ENCODE results near the gene EIF5B. TPM values are rescaled to one million over a fixed set of nuclear protein-coding genes. Genes with fewer than 3 reads are reported as not detected.
A peak's percentile ranks its signal among the peaks of the same experiment; 100 is the strongest.

Gene EIF5B
- total RNA-seq, 1 donor from 2014 or later: 26.8 TPM

GRCh38 chr2:99399063-99399462, 61.9 kb downstream of the EIF5B start:
- Mint-ChIP-seq H3K4me3 (no peak overlapping the region), H3K27me3 (ENCODE audit: insufficient read depth, low read depth) (peaks cover 2% of the 10 kb centered on the region), H3K4me1 (peaks cover 15% of the 10 kb centered on the region), H3K9me3 (no peaks in the 10 kb centered on the region), H3K27ac (no peak overlapping the region), H3K36me3 (peaks cover 38% of the 10 kb centered on the region)
- H3K79me2 ChIP-seq (ENCODE audit: low read depth): no peaks in the 10 kb centered on the region
- peaks cover 15% of the 10 kb centered on the region for H3F3A ChIP-seq (ENCODE audit: low read depth)
- H3K9ac ChIP-seq: no peak overlapping the region
- peaks cover 23% of the 10 kb centered on the region for H3K36me3 ChIP-seq
- DNase-seq (ENCODE audit: low spot score): no peak
- H3K27me3 ChIP-seq: no peaks in the 10 kb centered on the region
- no peak overlapping the region for H3K4me3 ChIP-seq
- H3K4me2 ChIP-seq: no peak overlapping the region
- H2AFZ ChIP-seq (replicated peaks): no peak overlapping the region
- H3K9me3 ChIP-seq (ENCODE audit: low read depth): no peaks in the 10 kb centered on the region
- H3K27ac ChIP-seq: no peak overlapping the region
- no peaks in the 10 kb centered on the region for H3K4me1 ChIP-seq
- no peak for TF ChIP-seq EZH2 (IDR thresholded peaks at IDR 0.05)
- no peak for TF ChIP-seq EZH2phosphoT487 (IDR thresholded peaks at IDR 0.05)
- H4K20me1 ChIP-seq (ENCODE audit: low read depth): peaks cover 16% of the 10 kb centered on the region

GRCh38 chr2:99399795-99400194, 62.6 kb downstream of the EIF5B start:
- no peak overlapping the region for H3K4me3 Mint-ChIP-seq
- H3K79me2 ChIP-seq (ENCODE audit: low read depth): no peaks in the 10 kb centered on the region
- DNase-seq (ENCODE audit: low spot score): no peak
- no peak overlapping the region for H2AFZ ChIP-seq (replicated peaks)
- no peak overlapping the region for H3K27ac Mint-ChIP-seq
- no peaks in the 10 kb centered on the region for H3K9me3 ChIP-seq (ENCODE audit: low read depth)
- H4K20me1 ChIP-seq (ENCODE audit: low read depth): peaks cover 19% of the 10 kb centered on the region
- no peak overlapping the region for H3K4me3 ChIP-seq
- H3K9ac ChIP-seq: no peak overlapping the region
- no peaks in the 10 kb centered on the region for H3K9me3 Mint-ChIP-seq
- peaks cover 43% of the 10 kb centered on the region for H3K36me3 Mint-ChIP-seq
- H3K27me3 Mint-ChIP-seq (ENCODE audit: insufficient read depth, low read depth): peaks cover 2% of the 10 kb centered on the region
- TF ChIP-seq EZH2phosphoT487 (IDR thresholded peaks at IDR 0.05): no peak
- no peak for TF ChIP-seq EZH2 (IDR thresholded peaks at IDR 0.05)
- TF ChIP-seq CTCF (IDR thresholded peaks at IDR 0.05): no peak
- H3K4me2 ChIP-seq: no peak overlapping the region
- peaks cover 15% of the 10 kb centered on the region for H3F3A ChIP-seq (ENCODE audit: low read depth)
- no peaks in the 10 kb centered on the region for H3K4me1 ChIP-seq
- H3K27me3 ChIP-seq: no peaks in the 10 kb centered on the region
- H3K36me3 ChIP-seq: peaks cover 23% of the 10 kb centered on the region
- no peak overlapping the region for H3K27ac ChIP-seq
- H3K4me1 Mint-ChIP-seq: peaks cover 23% of the 10 kb centered on the region

- H3K27me3 Mint-ChIP-seq (ENCODE audit: insufficient read depth, low read depth): peaks cover 6% of the 10 kb centered on the region
- Histone ChIP-seq H3K27me3 (no peaks in the 10 kb centered on the region), H3F3A (ENCODE audit: low read depth) (peaks cover 15% of the 10 kb centered on the region), H3K27ac (no peak overlapping the region), H3K4me3 (no peak overlapping the region), H3K4me2 (no peak overlapping the region), H3K9ac (no peak overlapping the region), H4K20me1 (ENCODE audit: low read depth) (peaks cover 19% of the 10 kb centered on the region), H3K4me1 (no peaks in the 10 kb centered on the region), H3K9me3 (ENCODE audit: low read depth) (no peaks in the 10 kb centered on the region), H3K79me2 (ENCODE audit: low read depth) (no peaks in the 10 kb centered on the region), H3K36me3 (peaks cover 23% of the 10 kb centered on the region), H2AFZ (replicated peaks) (no peak overlapping the region)
- H3K27ac Mint-ChIP-seq: no peak overlapping the region
- TF ChIP-seq EZH2 (IDR thresholded peaks at IDR 0.05) (no peak), EZH2phosphoT487 (IDR thresholded peaks at IDR 0.05) (no peak), CTCF (IDR thresholded peaks at IDR 0.05) (no peak)
- no peak overlapping the region for H3K4me3 Mint-ChIP-seq
- H3K4me1 Mint-ChIP-seq: peaks cover 23% of the 10 kb centered on the region
- H3K9me3 Mint-ChIP-seq: no peaks in the 10 kb centered on the region
- DNase-seq (ENCODE audit: low spot score): no peak
- H3K36me3 Mint-ChIP-seq: peaks cover 39% of the 10 kb centered on the region
Observed at GRCh38 chr2:99401841-99402240, 64.7 kb downstream of the EIF5B start.

GRCh38 chr2:99403084-99403483, 65.9 kb downstream of the EIF5B start:
- H3K9me3 ChIP-seq (ENCODE audit: low read depth): no peaks in the 10 kb centered on the region
- peaks cover 19% of the 10 kb centered on the region for H4K20me1 ChIP-seq (ENCODE audit: low read depth)
- peak overlapping the region; percentile 5 for H3K27ac Mint-ChIP-seq
- no peaks in the 10 kb centered on the region for H3K4me1 ChIP-seq
- peaks cover 15% of the 10 kb centered on the region for H3F3A ChIP-seq (ENCODE audit: low read depth)
- H3K27me3 Mint-ChIP-seq (ENCODE audit: insufficient read depth, low read depth): peaks cover 6% of the 10 kb centered on the region
- peaks cover 23% of the 10 kb centered on the region for H3K4me1 Mint-ChIP-seq
- no peak overlapping the region for H3K4me3 ChIP-seq
- no peak for TF ChIP-seq EZH2 (IDR thresholded peaks at IDR 0.05)
- no peak for TF ChIP-seq EZH2phosphoT487 (IDR thresholded peaks at IDR 0.05)
- no peak for TF ChIP-seq CTCF (IDR thresholded peaks at IDR 0.05)
- no peak overlapping the region for H3K4me2 ChIP-seq
- no peak overlapping the region for H3K9ac ChIP-seq
- no peaks in the 10 kb centered on the region for H3K79me2 ChIP-seq (ENCODE audit: low read depth)
- peaks cover 40% of the 10 kb centered on the region for H3K36me3 Mint-ChIP-seq
- no peak overlapping the region for H2AFZ ChIP-seq (replicated peaks)
- no peak for DNase-seq (ENCODE audit: low spot score)
- H3K9me3 Mint-ChIP-seq: no peaks in the 10 kb centered on the region
- H3K4me3 Mint-ChIP-seq: no peak overlapping the region
- H3K36me3 ChIP-seq: peaks cover 28% of the 10 kb centered on the region
- peak overlapping the region; percentile 7 for H3K27ac ChIP-seq
- no peaks in the 10 kb centered on the region for H3K27me3 ChIP-seq

Measured in neural progenitor cell (in vitro differentiated cells).